ENCODE data around the gene COIL.
"Not testable (repeated sequence)": the region's sequence is repeated elsewhere in the genome, so short reads cannot be mapped to it uniquely, and the experiment has no call there.

Gene COIL

GRCh38 chr17:56960596-56961538, at the start of gene COIL:
COIL (minus strand) TSS chr17:56961050; CDS start chr17:56961019, 31 bp downstream.
- peak; percentile 71 for DNase-seq (ENCODE audit: low read depth)

GRCh38 chr17:57010487-57010886, 49.6 kb upstream of the COIL start:
- DNase-seq (ENCODE audit: low read depth): no peak

GRCh38 chr17:57009737-57010445, 49.0 kb upstream of the COIL start:
- peak; percentile 23 for DNase-seq (ENCODE audit: low read depth)

DNA sequence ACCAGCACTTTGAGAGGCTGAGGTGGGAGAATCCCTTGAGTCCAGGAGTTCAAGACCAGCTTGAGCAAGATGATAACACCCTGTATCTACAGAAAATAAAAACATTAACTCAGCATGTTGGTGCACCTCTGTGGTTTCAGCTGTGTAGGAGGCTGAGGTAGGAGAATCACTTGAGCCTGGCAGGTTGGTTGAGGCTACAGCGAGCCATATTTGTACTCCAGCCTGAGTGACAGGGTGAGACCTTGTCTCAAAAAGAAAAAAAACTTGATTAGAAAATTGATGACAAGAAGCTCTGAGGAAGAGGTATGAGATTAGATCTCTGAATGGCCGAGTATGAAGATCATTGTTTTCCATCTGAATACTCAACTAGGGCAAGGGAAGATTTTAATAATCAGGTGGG, 48.1 kb upstream of the COIL start:
- DNase-seq (ENCODE audit: low read depth): no peak

- no peak for DNase-seq (ENCODE audit: low read depth)
Measured at GRCh38 chr17:57006040-57006439, 45.2 kb upstream of the COIL start.

GRCh38 chr17:57004944-57005579, 44.2 kb upstream of the COIL start:
- DNase-seq (ENCODE audit: low read depth): no peak

DNA sequence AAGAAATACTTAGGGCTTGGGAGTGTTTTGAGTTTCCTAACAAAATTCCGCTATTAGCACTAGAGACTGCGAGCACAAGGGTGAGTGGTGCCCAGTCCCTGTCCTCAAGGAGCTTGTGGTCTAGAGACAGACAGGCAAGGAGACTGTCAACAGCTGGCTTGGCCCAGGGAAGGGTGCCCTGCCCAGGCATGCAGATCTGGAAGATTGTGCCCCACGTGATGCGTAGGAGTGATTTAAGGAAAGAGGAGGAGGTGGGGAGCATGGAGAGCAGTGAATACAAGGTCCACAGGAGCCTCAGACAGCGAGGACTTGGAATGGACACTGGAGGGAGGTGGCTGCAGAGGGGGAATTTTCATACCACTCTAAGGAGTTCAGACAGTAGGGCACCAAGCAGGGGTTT, 42.1 kb upstream of the COIL start:
- DNase-seq (ENCODE audit: low read depth): no peak

GRCh38 chr17:57001541-57001940, 40.7 kb upstream of the COIL start:
- no peak for DNase-seq (ENCODE audit: low read depth)

DNA sequence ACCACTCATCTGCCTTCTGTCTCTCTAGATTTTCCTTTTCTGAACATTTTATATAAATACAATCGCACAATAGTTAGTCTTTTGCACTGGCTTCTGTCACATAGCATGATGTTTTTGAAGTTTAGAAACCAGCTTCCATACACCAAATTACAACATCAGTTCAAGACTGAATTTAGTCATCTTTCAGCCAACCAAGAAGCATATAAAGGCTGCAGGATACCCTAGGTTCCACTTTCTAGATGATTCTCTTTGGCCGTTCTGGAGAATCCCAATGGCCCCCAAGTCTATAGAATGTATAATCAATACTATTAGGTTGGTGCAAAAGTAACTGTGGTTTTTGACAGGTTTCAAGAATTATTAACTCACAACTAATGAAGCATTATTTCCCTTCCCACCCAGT, 36.5 kb upstream of the COIL start:
- DNase-seq (ENCODE audit: low read depth): no peak

GRCh38 chr17:56995766-56996165, 34.9 kb upstream of the COIL start:
- no peak for DNase-seq (ENCODE audit: low read depth)

- no peak for DNase-seq (ENCODE audit: low read depth)
Measured at GRCh38 chr17:56994009-56994792, 33.4 kb upstream of the COIL start.

DNA sequence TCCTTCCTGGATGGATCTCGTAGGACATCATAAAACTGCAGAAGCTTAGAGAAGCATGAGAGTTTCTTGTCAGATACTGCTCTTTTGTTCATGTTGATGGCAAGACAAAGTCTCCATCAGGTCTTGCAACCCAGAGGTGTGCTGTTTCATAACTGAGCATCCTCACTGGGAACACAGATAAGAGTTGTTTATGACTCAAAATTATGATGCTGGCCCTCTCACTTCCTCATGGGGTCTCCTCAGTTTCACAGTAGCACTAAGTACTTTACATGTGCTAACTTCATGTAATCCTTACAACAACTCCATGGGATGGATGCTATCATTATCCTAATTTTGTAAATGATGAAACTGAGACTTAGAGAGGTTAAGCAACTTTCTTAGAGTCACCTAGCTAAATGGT, 31.5 kb upstream of the COIL start:
- no peak for DNase-seq (ENCODE audit: low read depth)

DNA sequence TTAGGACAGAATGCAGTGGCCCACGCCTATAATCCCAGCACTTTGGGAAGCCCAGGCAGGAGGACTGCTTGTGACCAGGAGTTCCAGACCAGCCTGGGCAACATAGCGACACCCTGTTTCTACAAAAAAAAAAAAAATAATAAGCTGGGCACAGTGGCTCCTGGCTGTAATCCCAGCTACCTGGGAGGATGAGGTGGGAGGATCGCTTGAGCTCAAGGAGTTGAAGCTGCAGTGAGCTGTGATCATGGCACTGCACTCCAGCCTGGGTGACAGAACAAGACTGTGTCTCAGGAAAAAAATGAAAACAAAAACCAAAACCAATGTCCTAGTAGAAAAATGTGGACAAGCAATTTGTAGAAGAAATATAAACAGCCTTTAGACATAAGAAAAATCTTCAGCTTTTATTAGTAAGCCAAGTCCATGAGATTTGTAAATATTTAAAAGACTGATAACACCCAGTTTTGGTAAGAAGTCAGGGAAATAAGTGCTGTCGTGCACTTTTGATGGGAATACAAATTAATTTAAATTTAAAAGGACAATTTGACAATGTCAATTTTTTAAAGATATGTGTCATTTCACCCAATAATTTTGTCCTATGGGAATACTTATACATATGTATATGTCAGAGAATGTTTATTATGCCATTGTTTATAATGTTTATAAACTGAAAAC, 28.2 kb upstream of the COIL start:
- DNase-seq (ENCODE audit: low read depth): no peak

DNA sequence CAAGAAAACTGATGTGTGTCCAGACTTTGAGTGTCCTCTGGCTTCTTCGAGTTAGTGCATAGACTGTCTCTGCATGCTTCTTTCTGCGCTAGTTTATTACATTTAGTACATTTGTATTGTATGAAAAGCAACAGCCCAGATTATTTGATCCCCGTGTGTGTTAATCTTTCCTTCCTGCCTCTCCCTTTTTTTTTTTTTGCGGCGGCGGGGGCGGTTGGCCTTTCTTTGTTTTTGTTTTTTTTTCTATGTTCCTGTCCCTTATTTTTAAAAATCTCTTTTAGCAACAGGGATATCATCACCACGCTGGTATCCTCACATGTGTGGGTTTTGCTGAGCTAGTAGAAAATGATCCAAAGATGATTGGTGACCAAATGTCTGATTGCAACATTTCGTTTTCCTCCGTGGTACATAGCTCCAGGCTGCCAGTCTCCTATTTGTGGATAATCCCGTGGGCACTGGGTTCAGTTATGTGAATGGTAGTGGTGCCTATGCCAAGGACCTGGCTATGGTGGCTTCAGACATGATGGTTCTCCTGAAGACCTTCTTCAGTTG, 26.5 kb upstream of the COIL start:
- no peak for DNase-seq (ENCODE audit: low read depth)

DNA sequence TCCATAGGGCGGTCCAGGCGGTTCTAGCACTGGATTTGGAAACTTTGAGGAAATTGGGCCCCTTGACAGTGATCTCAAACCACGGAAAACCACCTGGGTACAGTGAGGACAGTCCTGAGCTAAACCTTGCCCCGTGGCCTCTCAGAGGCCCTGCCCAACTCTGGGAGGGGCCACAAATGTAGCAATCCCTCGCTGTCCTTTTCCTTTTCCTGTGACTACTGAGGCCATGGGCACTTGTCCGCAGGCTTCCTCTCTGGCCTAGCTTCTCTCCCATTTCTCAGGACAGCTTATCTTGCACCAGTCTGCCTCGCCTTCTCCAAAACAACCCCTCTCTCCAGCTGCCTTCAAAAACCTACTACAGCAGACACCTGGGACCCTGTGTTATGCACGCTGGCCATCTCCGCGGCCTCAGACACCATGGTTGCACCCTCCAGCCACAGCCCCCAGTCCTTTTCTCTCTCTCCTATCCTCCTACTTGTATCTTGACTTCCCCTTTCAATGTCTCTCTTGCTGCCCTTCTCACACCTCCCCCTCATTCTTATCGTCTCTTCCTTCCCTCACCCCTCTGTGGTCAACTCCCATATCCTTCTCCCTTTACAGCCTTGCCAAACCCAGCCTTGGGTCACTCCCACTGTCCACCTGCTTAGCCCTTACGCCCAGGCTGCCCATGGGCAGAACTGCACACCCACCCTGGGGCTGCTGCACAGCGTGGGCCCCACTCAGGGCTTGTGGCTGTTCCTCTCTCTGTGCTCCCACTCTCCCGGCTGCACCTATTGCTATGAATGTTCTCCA, 24.7 kb upstream of the COIL start:
- DNase-seq (ENCODE audit: low read depth): no peak

- no peak for DNase-seq (ENCODE audit: low read depth)
Measured at GRCh38 chr17:56983366-56983765, 22.5 kb upstream of the COIL start.

GRCh38 chr17:56982312-56982711, 21.5 kb upstream of the COIL start:
- DNase-seq (ENCODE audit: low read depth): no peak

DNA sequence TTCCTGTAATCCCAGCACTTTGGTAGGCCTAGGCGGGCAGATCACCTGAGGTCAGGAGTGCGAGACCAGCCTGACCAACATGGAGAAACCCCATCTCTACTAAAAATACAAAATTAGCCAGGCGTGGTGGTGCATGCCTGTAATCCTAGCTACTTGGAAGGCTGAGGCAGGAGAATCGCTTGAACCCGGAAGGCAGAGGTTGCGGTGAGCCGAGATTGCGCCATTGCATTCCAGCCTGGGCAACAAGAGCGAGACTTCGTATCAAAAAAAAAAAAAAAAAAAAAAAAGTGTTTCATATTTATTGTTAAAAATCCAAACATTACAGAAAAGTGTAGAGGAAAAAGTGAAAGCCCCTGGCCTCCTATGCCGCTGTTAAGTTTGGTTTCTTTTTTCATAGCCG, 19.7 kb upstream of the COIL start:
- DNase-seq (ENCODE audit: low read depth): not testable (repeated sequence)

GRCh38 chr17:56979091-56979480, 18.2 kb upstream of the COIL start:
- no peak for DNase-seq (ENCODE audit: low read depth)

DNA sequence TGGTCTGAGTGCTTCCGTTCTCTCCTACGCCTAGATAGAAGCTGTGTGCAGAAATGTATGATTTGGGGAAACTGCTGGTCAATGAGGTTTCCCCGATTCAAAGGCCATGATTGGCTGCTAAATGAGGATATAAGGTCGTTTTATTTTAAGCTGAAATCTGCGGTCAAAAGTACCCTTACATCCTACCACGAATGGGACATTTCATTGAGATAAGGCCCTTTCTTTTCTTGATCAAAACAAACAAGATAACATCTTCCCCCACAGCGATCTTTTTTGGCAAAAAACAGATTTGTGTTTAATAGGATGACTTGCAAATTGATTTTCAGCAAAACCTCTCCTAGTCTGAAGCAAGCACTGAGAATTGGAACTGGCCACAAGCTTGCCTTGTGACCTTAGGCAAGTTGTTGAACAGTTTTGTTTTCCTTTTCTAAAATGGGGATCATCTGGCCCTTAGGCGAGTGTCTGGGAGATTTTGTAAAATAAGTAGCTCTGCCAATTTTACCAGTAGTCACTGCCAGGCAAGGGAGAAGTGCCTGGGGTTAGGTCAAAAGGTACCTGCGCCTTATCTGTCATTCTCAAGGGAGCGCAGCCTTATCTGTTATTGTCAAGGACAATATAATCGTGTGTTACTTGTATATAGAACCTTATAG, 17.7 kb upstream of the COIL start:
- DNase-seq (ENCODE audit: low read depth): no peak

All from HS-27A (cell line).